GM21390 (cell line): Measurements from ENCODE around the gene MOV10.

ENCODE experiments used
- ATAC-seq: cut with Tn5 transposase; IDR thresholded peaks from one replicate; pipeline ENCODE4 v1.9.1; 2021; ENCODE audit not compliant: unreplicated experiment

MOV10 gene

DNA sequence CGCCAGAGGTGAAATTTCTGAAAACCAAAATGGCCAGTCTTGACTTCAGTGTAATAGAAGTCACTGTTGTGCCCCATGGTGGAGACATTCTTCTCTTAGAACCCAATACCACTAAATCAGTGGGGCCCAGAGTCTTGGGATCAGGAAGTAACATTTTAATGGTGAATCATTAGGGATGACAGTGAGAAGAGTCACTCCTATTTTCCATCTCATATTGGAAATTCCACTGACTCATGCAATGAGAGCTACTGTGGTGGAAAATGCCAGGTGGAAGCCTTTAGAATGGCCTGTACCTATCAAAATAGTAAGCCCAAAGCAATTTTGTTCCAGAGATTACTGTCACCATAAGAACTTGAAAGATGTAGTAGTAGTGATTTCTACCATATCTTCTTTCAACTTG lies 61.3 kb downstream of the MOV10 start:
- no peak for ATAC-seq

DNA sequence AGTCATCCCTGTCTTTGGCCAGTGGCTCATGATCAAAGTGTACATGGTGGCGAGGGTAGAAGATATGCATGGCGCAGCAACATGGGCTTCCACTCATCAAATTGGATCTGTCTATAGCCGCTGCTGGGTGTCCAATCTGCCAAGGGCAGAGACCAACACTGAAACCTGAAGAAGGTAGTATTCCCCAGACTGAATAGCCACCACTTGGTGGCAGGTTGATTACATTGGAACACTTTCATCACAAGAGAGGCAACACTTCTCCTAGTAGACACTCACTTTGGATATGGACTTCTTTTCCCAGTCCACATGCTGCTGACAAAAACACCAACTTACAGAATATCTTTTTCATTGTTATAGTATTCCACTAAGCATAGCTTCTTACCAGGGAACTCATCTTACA lies 63.1 kb downstream of the MOV10 start:
- ATAC-seq = no peak

DNA sequence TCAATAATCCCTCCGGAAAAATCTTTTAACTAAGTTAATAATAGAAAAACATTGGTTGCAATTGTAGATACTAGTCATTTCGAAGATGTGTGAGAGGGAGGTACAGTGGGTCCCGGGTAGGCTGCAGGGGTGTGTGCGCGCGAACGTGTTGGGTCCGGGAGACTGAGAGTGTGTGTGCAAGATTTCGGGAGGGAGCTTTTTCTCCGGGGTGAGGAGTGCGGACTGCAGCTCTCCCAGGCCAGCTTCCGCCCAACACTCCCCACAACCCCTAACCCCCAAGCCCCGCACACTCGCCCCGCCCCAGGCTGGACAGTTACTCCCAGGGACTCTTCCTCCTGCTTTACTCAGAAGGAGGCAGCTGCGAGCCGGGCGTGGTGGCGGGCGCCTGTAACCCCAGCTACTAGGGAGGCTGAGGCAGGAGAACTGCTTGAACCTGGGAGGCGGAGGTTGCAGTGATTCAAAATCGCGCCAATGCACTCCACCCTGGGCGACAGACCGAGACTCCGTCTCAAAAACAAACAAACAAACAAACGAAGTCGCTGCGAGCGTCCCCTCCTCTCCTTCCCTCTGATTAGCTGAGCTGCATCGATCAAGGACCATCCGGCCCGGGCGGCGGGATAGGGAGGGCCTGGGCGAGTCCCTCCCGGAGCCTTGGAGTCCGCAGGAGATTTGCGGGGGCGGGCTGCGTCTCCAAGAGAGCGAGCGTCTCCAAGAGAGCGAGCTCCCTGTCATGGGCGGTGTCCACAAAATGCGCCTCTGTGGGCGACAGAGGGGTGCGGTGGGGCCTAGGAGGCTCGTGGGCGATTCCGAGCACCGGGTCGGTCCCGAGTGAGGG lies 68.9 kb downstream of the MOV10 start:
- ATAC-seq = no peak

DNA sequence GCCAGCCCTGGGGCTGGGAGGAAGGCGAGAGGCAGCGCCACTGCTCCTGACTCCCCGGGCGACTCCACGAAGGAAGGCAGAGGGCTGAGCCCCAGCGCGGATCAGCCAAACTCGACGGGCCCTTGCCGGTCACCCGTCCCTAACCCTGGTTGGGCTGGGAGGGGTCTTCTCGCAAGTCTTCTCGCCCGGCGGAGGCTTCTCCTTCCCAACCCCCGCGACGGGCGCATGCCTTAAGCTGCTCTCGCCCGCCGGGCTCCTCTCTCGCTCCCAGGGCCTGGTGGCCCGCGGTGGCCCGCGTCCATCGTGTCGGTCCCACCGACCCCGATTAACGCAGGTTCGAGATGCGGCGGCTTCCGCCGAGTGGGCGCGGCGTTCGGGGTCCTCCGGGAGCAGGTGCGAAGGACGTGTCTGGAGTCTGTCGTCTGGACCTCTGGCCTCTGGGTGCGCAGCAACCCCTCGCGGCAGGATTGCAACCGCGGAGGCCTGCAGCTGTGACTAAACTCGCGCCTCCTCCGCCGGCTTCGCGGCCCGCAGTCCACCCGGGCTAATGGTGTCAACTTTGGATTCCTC lies 69.6 kb downstream of the MOV10 start:
- no peak for ATAC-seq

DNA sequence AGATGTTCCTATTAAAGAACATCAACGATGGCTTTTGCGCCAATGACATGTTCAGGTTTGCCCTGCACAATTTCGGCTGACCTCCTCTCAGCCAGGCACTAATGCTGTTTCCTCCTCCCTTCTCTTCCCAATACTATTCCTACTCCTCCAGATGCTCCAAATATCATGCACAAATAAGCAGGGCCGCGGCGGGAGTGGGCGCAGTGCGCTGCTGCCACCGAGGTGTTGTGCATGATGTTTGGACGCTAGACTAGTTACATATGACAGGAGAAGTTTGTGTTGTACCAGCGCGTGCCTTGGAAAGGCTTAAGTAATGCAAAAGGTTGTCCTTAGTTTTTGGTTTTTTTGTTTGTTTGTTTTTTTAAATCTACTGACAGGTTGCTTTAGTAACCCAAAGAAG lies 73.9 kb downstream of the MOV10 start:
- no peak for ATAC-seq
